KMS-11 (cell line): ENCODE data around the gene SLC7A14.

Source experiments
- H2AFZ ChIP-seq: fragments of 200-600 bp; sonication (generic); 2 replicates; pipeline ENCODE4 v1.6.1; 2016; ENCODE audit warnings: antibody characterized with exemption, mixed run types, low read depth
- H3K27ac ChIP-seq: fragments of 200-600 bp; sonication (generic); 2 replicates; pipeline ENCODE4 v1.6.1; 2016; ENCODE audit warnings: mild to moderate bottlenecking, mixed run types
- H3K27me3 ChIP-seq: fragments of 200-600 bp; sonication (generic); 2 replicates; pipeline ENCODE4 v1.6.1; 2017; ENCODE audit warnings: mild to moderate bottlenecking, low read depth, mixed run types, moderate library complexity; ENCODE audit not compliant: insufficient read depth
- H3K36me3 ChIP-seq: fragments of 200-600 bp; sonication (generic); 2 replicates; pipeline ENCODE4 v1.6.1; 2017; ENCODE audit warnings: mild to moderate bottlenecking, mixed run types; ENCODE audit not compliant: insufficient read depth
- H3K4me1 ChIP-seq: fragments of 200-600 bp; sonication (generic); 2 replicates; pipeline ENCODE4 v1.6.1; 2016; ENCODE audit warnings: mild to moderate bottlenecking, low read depth, mixed run types; ENCODE audit not compliant: poor library complexity, severe bottlenecking
- H3K4me2 ChIP-seq: fragments of 200-600 bp; sonication (generic); 2 replicates; pipeline ENCODE4 v1.7.0; 2016; ENCODE audit warnings: mild to moderate bottlenecking, mixed run types
- H3K4me3 ChIP-seq: fragments of 200-600 bp; sonication (generic); IDR thresholded peaks from 2 replicates; pipeline ENCODE4 v1.6.1; 2017; ENCODE audit warnings: low read depth, low read length, mixed read lengths; ENCODE audit not compliant: insufficient read depth
- H3K79me2 ChIP-seq: fragments of 200-600 bp; sonication (generic); 2 replicates; pipeline ENCODE4 v1.6.1; 2016; ENCODE audit warnings: low read depth, mixed run types; ENCODE audit not compliant: insufficient read depth
- H3K9ac ChIP-seq: fragments of 200-600 bp; sonication (generic); 2 replicates; pipeline ENCODE4 v1.6.1; 2016; ENCODE audit warnings: mild to moderate bottlenecking, mixed run types
- H4K20me1 ChIP-seq: fragments of 200-600 bp; sonication (generic); 2 replicates; pipeline ENCODE4 v1.6.1; 2016; ENCODE audit warnings: mild to moderate bottlenecking, mixed run types; ENCODE audit not compliant: insufficient read depth
- CTCF ChIP-seq: fragments of 200-600 bp; sonication (generic); conservative IDR thresholded peaks from 2 replicates; pipeline ENCODE4 v1.6.1; 2017; ENCODE audit warnings: low read depth, mild to moderate bottlenecking, antibody characterized with exemption, low read length, moderate library complexity, mixed read lengths

Gene SLC7A14

DNA sequence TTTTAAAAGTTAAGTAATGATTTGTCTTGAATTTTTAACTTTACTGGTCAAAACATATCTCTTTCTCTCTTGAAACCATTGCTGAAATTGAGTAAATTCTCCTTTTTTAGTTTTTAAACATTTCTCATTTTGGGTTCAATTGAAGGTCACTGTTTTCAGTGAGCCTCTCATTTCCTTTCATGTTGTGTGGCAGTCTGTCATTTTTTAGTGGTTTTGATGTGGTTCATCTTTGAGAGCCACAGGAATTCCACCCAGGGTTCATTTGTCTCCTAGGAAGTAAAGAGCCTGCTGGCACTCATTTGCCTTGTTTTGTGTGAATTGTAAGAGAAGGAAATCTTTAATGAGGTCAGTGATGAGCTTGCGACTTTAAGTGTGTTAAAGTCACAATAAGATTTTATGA lies 156.8 kb downstream of the SLC7A14 start:
- no peak overlapping the region for H3K9ac ChIP-seq
- no peaks in the 10 kb centered on the region for H3K79me2 ChIP-seq
- H3K36me3 ChIP-seq: no peaks in the 10 kb centered on the region
- no peak overlapping the region for H2AFZ ChIP-seq
- H3K27ac ChIP-seq: no peak overlapping the region
- H3K27me3 ChIP-seq: no peaks in the 10 kb centered on the region; the same call in 1 of the 2 replicates
- no peaks in the 10 kb centered on the region for H4K20me1 ChIP-seq
- H3K4me1 ChIP-seq: peaks cover 41% of the 10 kb centered on the region
- TF ChIP-seq CTCF: no peak
- H3K4me2 ChIP-seq: peak overlapping the region; percentile 67
- H3K4me3 ChIP-seq: no peak overlapping the region

DNA sequence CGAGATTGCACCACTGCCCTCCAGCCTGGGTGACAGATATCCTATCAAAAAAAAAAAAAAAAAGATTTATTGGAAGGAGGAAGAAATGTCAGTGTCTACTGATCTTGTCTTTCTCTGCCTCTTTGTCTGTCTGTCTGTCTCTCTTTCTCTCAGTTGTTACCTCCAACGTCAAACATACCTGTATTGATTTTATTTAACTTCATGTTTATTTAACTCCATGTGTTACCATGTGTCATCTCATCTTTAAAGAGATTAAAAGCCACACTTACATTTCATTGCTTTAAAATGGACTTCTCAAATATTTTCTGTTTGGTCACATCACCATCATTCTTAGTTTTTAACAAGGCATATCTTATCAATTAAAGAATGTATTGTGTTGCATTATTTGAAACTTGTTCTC lies 157.8 kb downstream of the SLC7A14 start:
- H2AFZ ChIP-seq: no peak overlapping the region
- H3K4me2 ChIP-seq: peak overlapping the region; percentile 67; the same call in 1 of the 2 replicates
- no peaks in the 10 kb centered on the region for H3K36me3 ChIP-seq
- H3K79me2 ChIP-seq: no peaks in the 10 kb centered on the region
- no peaks in the 10 kb centered on the region; the same call in 1 of the 2 replicates for H3K27me3 ChIP-seq
- no peak overlapping the region for H3K4me3 ChIP-seq
- no peak overlapping the region for H3K27ac ChIP-seq
- no peak overlapping the region for H3K9ac ChIP-seq
- no peak for TF ChIP-seq CTCF
- no peaks in the 10 kb centered on the region for H4K20me1 ChIP-seq
- peaks cover 41% of the 10 kb centered on the region for H3K4me1 ChIP-seq

GRCh38 chr3:170426240-170426797 lies 159.6 kb downstream of the SLC7A14 start:
- Histone ChIP-seq H4K20me1 (no peaks in the 10 kb centered on the region), H2AFZ (no peak overlapping the region), H3K4me2 (no peak overlapping the region), H3K27ac (no peak overlapping the region), H3K27me3 (no peaks in the 10 kb centered on the region; the same call in 1 of the 2 replicates), H3K36me3 (no peaks in the 10 kb centered on the region), H3K79me2 (no peaks in the 10 kb centered on the region), H3K4me1 (peaks cover 41% of the 10 kb centered on the region), H3K9ac (no peak overlapping the region), H3K4me3 (no peak overlapping the region)
- no peak for TF ChIP-seq CTCF

- Histone ChIP-seq H3K79me2 (no peaks in the 10 kb centered on the region), H4K20me1 (no peaks in the 10 kb centered on the region), H3K27me3 (no peaks in the 10 kb centered on the region; the same call in 1 of the 2 replicates), H3K9ac (no peak overlapping the region), H3K4me2 (no peak overlapping the region), H3K4me3 (no peak overlapping the region), H2AFZ (no peak overlapping the region), H3K27ac (no peak overlapping the region), H3K4me1 (peaks cover 41% of the 10 kb centered on the region), H3K36me3 (no peaks in the 10 kb centered on the region)
- no peak for TF ChIP-seq CTCF
Observed at GRCh38 chr3:170425491-170426239, 160.2 kb downstream of the SLC7A14 start.
